Loucy (cell line): ENCODE measurements around the gene DLL3.

Experiments
- H2AFZ ChIP-seq: fragments of 200-600 bp; sonication (generic); 2 replicates; pipeline ENCODE4 v1.6.0; 2016; ENCODE audit warnings: antibody characterized with exemption, mild to moderate bottlenecking, low read length, moderate library complexity
- H3F3A ChIP-seq: fragments of 200-600 bp; 2 replicates; pipeline ENCODE4 v1.6.0; 2016; ENCODE audit warnings: antibody characterized with exemption, low read depth, mild to moderate bottlenecking
- H3K27me3 ChIP-seq: fragments of 200-600 bp; sonication (generic); 2 replicates; pipeline ENCODE4 v1.6.1; 2014; ENCODE audit warnings: low read length, mild to moderate bottlenecking; ENCODE audit not compliant: insufficient read depth, poor library complexity, severe bottlenecking
- H3K36me3 ChIP-seq: fragments of 200-600 bp; sonication (generic); 2 replicates; pipeline ENCODE4 v1.6.1; 2016; ENCODE audit warnings: low read length; ENCODE audit not compliant: insufficient read depth
- H3K4me1 ChIP-seq: fragments of 200-600 bp; sonication (generic); 2 replicates; pipeline ENCODE4 v1.5.1; 2014; ENCODE audit warnings: low read length, mild to moderate bottlenecking; ENCODE audit not compliant: insufficient read depth, poor library complexity, severe bottlenecking
- H3K4me2 ChIP-seq: fragments of 200-600 bp; sonication (generic); 2 replicates; pipeline ENCODE4 v1.6.0; 2014; ENCODE audit warnings: antibody characterized with exemption, low read length, low read depth, mild to moderate bottlenecking; ENCODE audit not compliant: poor library complexity, severe bottlenecking
- H3K4me3 ChIP-seq: fragments of 200-600 bp; sonication (generic); 2 replicates; pipeline ENCODE4 v1.5.1; 2014; ENCODE audit warnings: low read length, mild to moderate bottlenecking, mixed read lengths; ENCODE audit not compliant: poor library complexity, severe bottlenecking
- H3K79me2 ChIP-seq: fragments of 200-600 bp; sonication (generic); 2 replicates; pipeline ENCODE4 v1.6.1; 2014; ENCODE audit warnings: low read length; ENCODE audit not compliant: insufficient read depth
- H3K9ac ChIP-seq: fragments of 200-600 bp; sonication (generic); 2 replicates; pipeline ENCODE4 v1.6.0; 2014; ENCODE audit warnings: mild to moderate bottlenecking, low read depth, low read length, moderate library complexity; ENCODE audit not compliant: poor library complexity, severe bottlenecking
- H3K9me2 ChIP-seq: fragments of 200-600 bp; sonication (generic); replicated peaks from 2 replicates; pipeline ENCODE4 v1.6.1; 2016; ENCODE audit warnings: low read depth, low read length, mixed read lengths
- H3K9me3 ChIP-seq: fragments of 200-600 bp; sonication (generic); 2 replicates; pipeline ENCODE4 v1.6.1; 2014; ENCODE audit warnings: mild to moderate bottlenecking, antibody characterized with exemption, low read length, low read depth; ENCODE audit not compliant: insufficient read depth
- H4K20me1 ChIP-seq: fragments of 200-600 bp; sonication (generic); 2 replicates; pipeline ENCODE4 v1.6.0; 2014; ENCODE audit warnings: antibody characterized with exemption, low read length, mild to moderate bottlenecking; ENCODE audit not compliant: insufficient read depth, poor library complexity, severe bottlenecking
- EZH2phosphoT487 ChIP-seq: fragments of 200-600 bp; IDR thresholded peaks from 2 replicates; pipeline ENCODE4 v1.6.1; 2018; ENCODE audit warnings: antibody characterized with exemption, mild to moderate bottlenecking, moderate library complexity, borderline replicate concordance
- TF ChIP-seq, protein P1 (sequence below): fragments of 200-600 bp; sonication (generic); conservative IDR thresholded peaks from 2 replicates; pipeline ENCODE4 v1.5.1; 2014; ENCODE audit warnings: mild to moderate bottlenecking, antibody characterized with exemption, low read length

The DLL3 gene

GRCh38 chr19:39542206-39542605, 43.5 kb downstream of the DLL3 start:
- Histone ChIP-seq H3K27me3 (no peaks in the 10 kb centered on the region), H4K20me1 (peaks cover 10% of the 10 kb centered on the region), H3K4me1 (peaks cover 14% of the 10 kb centered on the region), H3K4me2 (no peak overlapping the region), H3F3A (no peaks in the 10 kb centered on the region), H2AFZ (0 out of 2 replicates have a peak overlapping the region, but pooled peaks have one; percentile 43), H3K9me3 (no peaks in the 10 kb centered on the region), H3K9ac (no peak overlapping the region), H3K79me2 (peaks cover 24% of the 10 kb centered on the region), H3K9me2 (no peaks in the 10 kb centered on the region), H3K4me3 (no peak overlapping the region), H3K36me3 (no peaks in the 10 kb centered on the region)
- no peak for TF ChIP-seq EZH2phosphoT487
- TF ChIP-seq, protein P1, sequence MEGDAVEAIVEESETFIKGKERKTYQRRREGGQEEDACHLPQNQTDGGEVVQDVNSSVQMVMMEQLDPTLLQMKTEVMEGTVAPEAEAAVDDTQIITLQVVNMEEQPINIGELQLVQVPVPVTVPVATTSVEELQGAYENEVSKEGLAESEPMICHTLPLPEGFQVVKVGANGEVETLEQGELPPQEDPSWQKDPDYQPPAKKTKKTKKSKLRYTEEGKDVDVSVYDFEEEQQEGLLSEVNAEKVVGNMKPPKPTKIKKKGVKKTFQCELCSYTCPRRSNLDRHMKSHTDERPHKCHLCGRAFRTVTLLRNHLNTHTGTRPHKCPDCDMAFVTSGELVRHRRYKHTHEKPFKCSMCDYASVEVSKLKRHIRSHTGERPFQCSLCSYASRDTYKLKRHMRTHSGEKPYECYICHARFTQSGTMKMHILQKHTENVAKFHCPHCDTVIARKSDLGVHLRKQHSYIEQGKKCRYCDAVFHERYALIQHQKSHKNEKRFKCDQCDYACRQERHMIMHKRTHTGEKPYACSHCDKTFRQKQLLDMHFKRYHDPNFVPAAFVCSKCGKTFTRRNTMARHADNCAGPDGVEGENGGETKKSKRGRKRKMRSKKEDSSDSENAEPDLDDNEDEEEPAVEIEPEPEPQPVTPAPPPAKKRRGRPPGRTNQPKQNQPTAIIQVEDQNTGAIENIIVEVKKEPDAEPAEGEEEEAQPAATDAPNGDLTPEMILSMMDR = no peak

DNA sequence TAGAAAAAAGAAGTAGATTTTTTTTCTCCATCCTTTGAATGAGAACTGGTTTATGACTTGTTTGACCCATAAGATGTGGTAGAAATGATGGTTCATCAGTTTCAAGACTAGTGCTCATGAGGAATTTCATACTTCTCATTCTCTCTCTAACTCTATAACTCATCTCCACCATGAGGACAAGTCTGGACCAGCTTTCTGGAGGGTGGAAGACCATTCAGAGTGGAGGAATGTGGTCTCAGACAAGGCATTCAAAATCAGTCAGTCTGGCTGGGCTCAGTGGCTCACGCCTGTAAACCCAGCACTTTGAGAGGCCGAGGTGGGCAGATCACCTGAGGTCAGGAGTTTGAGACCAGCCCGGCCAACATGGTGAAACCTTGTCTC, 44.7 kb downstream of the DLL3 start:
- Histone ChIP-seq H3K9ac (no peak overlapping the region), H3K9me3 (no peaks in the 10 kb centered on the region), H4K20me1 (peaks cover 7% of the 10 kb centered on the region), H3K4me1 (peaks cover 10% of the 10 kb centered on the region), H3K79me2 (peaks cover 14% of the 10 kb centered on the region), H3K4me3 (no peak overlapping the region), H2AFZ (no peak overlapping the region), H3K36me3 (no peaks in the 10 kb centered on the region), H3K27me3 (no peaks in the 10 kb centered on the region), H3K4me2 (no peak overlapping the region), H3F3A (no peaks in the 10 kb centered on the region), H3K9me2 (no peaks in the 10 kb centered on the region)
- TF ChIP-seq, protein P1 = no peak
- no peak for TF ChIP-seq EZH2phosphoT487

- H3K9me2 ChIP-seq = no peaks in the 10 kb centered on the region
- TF ChIP-seq, protein P1 = no peak
- H3K4me2 ChIP-seq = no peak overlapping the region
- peaks cover 4% of the 10 kb centered on the region for H3K4me1 ChIP-seq
- H3K79me2 ChIP-seq = peaks cover 5% of the 10 kb centered on the region
- 0 out of 2 replicates have a peak overlapping the region, but pooled peaks have one; percentile 22 for H2AFZ ChIP-seq
- H3K36me3 ChIP-seq = no peaks in the 10 kb centered on the region
- H3K4me3 ChIP-seq = no peak overlapping the region
- H3K9ac ChIP-seq = no peak overlapping the region
- H3K9me3 ChIP-seq = no peaks in the 10 kb centered on the region
- H4K20me1 ChIP-seq = no peaks in the 10 kb centered on the region
- no peaks in the 10 kb centered on the region for H3F3A ChIP-seq
- no peaks in the 10 kb centered on the region for H3K27me3 ChIP-seq
These were observed 45.6 kb downstream of the DLL3 start for GRCh38 chr19:39544226-39544903.
